Anterior cingulate cortex (tissue), 58 donors: ENCODE results near the gene APC2.

ENCODE experiments used
- DNase-seq, 58 donors: peaks; one replicate each; lab custom pipeline; 2025; lab: John Stamatoyannopoulos, UW

Gene APC2

DNA sequence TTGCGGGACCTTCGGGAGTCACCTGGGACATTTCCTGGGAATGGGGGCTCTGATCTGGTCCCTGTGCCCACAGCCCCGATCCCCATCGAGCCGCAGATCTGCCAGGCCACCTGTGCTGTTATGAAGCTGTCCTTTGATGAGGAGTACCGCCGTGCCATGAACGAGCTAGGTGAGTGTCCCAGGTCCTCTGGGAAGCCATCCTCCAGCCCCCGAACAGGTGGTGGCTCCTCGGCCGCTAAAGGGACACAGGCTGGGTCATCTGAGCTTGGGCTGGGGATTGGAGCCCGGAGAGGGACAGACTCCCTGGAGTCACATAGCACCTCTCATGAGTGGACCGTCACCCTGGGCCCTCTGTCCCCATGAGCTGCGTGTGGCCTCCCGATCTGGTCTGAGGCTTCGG is 8.0 kb downstream of the APC2 start:
- no peak for DNase-seq

DNA sequence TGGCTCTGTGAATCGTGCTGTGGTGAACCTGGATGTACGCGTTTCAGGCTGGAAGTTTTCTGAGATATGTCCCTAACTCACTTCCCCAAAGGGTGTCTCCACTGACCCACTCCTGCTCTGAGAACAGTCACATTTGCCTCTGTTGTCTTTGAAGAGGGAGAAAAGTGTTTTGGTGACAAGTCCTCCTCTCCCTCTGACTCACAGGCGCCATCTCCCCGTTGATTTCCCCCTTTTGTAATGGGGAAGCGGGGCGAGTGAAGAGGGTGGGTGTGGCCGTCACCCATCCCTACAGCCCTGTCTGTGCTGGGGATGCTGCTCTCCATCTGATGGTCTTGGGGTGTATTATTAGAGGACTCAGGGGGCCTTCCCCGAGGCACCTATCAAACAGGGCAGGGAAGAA is 9.6 kb downstream of the APC2 start:
- DNase-seq: no peak

DNA sequence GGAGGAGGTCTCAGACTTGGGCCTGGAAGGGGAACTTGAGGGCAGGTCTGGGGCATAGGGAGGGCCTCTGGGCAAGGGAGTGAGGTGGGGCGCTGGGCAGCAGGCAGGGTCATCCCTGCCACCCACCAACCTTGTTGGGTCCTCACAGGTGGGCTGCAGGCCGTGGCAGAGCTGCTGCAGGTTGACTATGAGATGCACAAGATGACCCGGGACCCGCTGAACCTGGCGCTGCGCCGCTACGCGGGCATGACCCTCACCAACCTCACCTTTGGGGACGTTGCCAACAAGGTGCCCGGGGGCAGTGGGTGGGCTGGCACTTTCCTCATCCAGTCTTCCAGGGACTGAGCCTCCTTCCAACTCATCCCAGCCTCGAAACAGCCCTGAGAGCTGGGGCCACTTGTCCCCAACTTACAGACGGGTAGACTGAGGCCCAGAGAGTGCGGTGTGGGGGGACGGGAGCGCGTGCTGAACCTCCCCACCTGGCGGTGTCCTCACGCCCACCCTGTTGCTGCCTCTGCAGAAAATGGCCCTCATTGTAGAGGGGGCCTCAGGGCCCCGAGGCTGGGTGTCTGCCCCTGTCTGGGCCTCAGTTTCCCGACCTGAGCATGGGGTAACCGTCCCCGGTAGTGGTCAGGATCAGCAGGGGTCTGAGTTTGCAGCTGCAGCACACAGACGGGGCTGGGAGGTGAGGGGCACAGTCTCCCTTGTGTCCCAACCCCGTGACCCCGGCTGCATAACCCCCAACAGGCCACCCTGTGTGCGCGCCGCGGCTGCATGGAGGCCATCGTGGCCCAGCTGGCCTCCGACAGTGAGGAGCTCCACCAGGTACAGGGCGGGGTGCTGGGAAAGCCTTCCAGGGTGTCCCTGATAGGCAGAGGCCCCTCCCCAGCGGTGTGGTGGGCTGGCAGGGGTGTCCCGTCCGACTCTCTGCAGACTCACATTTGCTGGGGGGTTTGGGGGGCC is 10.4 kb downstream of the APC2 start:
- no peak for DNase-seq

DNA sequence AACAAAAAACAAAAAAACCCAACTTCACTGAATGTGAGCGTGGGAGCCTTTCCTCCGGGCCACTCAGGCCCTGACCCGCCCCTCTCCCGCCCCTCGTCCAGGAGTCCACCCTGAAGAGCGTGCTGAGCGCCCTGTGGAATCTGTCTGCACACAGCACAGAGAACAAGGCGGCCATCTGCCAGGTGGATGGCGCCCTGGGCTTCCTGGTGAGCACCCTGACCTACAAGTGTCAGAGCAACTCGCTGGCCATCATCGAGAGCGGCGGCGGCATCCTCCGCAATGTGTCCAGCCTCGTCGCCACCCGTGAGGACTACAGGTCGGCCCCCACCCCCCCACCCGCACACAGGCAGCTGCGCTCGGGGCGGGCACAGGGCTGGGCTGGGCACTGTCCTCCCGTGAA is 11.9 kb downstream of the APC2 start:
- no peak for DNase-seq

DNA sequence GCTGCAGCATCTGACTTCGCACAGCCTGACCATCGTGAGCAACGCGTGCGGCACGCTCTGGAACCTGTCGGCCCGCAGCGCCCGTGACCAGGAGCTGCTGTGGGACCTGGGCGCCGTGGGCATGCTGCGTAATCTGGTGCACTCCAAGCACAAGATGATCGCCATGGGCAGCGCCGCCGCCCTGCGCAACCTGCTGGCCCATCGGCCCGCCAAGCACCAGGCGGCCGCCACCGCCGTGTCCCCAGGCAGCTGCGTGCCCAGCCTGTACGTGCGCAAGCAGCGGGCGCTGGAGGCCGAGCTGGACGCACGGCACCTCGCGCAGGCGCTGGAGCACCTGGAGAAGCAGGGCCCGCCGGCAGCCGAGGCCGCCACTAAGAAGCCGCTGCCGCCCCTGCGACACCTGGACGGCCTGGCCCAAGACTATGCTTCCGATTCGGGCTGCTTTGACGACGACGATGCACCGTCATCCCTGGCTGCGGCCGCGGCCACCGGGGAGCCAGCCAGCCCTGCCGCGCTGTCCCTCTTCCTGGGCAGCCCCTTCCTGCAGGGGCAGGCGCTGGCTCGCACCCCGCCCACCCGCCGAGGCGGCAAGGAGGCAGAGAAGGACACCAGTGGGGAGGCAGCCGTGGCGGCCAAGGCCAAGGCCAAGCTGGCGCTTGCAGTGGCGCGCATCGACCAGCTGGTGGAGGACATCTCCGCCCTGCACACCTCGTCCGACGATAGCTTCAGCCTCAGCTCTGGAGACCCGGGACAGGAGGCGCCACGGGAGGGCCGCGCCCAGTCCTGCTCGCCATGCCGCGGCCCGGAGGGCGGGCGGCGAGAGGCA is 15.5 kb downstream of the APC2 start:
- DNase-seq: peak in 10 of 58 donors; percentile 12 to 50 (median 35)

DNA sequence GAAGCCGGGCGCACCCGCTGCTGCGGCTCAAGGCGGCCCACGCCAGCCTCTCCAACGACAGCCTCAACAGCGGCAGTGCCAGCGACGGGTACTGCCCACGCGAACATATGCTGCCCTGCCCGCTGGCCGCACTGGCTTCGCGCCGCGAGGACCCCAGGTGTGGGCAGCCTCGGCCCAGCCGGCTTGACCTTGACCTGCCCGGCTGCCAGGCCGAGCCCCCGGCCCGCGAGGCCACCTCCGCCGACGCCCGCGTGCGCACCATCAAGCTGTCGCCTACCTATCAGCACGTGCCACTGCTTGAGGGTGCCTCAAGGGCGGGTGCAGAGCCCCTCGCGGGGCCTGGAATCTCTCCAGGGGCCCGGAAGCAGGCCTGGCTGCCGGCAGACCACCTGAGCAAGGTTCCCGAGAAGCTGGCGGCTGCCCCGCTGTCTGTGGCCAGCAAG is 16.1 kb downstream of the APC2 start:
- DNase-seq: no peak

DNA sequence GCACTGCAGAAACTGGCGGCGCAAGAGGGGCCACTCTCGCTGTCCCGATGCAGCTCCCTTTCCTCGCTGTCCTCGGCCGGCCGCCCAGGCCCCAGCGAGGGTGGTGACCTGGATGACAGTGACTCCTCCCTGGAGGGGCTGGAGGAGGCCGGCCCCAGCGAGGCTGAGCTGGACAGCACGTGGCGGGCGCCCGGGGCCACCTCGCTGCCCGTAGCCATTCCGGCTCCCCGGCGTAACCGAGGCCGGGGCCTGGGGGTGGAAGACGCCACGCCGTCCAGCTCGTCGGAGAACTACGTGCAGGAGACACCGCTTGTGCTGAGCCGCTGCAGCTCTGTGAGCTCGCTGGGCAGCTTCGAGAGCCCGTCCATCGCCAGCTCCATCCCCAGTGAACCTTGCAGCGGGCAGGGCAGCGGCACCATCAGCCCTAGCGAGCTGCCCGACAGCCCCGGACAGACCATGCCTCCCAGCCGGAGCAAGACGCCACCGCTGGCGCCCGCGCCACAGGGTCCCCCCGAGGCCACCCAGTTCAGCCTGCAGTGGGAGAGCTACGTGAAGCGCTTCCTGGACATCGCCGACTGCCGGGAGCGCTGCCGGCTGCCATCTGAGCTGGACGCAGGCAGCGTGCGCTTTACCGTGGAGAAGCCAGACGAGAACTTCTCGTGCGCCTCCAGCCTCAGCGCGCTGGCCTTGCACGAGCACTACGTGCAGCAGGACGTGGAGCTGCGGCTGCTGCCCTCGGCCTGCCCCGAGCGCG is 16.7 kb downstream of the APC2 start:
- no peak for DNase-seq

DNA sequence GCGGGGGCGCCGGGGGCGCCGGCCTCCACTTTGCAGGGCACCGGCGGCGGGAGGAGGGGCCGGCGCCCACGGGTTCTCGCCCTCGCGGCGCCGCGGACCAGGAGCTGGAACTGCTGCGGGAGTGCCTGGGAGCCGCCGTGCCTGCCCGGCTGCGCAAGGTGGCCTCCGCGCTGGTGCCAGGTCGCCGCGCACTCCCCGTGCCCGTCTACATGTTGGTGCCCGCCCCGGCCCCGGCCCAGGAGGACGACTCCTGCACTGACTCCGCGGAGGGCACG is 17.2 kb downstream of the APC2 start:
- no peak for DNase-seq

DNA sequence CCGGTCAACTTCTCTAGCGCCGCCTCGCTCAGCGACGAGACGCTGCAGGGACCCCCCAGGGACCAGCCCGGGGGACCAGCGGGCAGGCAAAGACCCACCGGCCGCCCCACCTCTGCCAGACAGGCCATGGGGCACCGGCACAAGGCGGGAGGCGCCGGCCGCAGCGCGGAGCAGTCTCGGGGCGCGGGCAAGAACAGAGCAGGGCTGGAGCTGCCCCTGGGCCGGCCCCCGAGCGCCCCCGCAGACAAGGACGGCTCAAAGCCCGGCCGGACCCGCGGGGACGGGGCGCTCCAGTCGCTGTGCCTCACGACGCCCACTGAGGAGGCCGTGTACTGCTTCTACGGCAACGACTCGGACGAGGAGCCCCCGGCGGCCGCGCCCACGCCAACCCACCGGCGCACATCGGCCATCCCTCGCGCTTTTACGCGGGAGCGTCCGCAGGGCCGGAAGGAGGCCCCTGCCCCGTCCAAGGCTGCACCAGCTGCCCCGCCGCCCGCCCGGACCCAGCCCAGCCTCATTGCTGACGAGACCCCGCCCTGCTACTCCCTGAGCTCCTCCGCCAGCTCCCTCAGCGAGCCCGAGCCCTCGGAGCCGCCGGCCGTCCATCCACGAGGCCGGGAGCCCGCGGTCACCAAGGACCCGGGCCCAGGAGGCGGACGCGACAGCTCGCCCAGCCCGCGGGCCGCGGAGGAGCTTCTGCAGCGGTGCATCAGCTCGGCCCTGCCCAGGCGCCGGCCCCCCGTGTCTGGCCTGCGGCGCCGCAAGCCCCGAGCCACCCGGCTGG is 17.8 kb downstream of the APC2 start:
- DNase-seq: no peak

DNA sequence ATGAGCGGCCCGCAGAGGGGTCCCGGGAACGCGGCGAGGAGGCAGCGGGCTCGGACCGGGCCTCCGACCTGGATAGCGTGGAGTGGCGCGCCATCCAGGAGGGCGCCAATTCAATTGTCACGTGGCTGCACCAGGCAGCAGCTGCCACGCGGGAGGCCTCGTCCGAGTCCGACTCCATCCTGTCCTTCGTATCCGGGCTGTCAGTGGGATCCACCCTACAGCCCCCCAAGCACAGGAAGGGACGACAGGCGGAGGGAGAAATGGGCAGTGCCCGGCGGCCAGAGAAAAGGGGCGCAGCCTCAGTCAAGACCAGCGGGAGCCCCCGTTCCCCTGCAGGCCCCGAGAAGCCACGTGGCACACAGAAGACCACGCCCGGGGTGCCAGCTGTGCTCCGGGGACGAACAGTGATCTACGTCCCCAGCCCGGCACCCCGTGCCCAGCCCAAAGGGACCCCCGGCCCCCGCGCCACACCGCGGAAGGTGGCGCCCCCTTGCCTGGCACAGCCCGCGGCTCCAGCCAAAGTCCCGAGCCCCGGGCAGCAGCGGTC is 18.4 kb downstream of the APC2 start:
- DNase-seq: no peak

DNA sequence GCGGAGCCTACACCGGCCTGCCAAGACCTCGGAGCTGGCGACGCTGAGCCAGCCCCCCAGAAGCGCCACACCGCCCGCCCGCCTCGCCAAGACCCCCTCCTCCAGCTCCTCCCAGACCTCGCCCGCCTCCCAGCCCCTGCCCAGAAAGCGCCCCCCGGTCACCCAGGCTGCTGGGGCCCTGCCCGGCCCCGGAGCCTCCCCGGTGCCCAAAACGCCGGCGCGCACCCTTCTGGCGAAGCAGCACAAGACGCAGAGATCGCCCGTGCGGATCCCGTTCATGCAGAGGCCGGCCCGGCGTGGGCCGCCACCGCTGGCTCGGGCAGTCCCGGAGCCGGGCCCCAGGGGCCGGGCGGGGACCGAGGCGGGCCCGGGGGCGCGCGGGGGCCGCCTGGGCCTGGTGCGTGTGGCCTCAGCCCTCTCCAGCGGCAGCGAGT is 18.9 kb downstream of the APC2 start:
- DNase-seq: no peak

DNA sequence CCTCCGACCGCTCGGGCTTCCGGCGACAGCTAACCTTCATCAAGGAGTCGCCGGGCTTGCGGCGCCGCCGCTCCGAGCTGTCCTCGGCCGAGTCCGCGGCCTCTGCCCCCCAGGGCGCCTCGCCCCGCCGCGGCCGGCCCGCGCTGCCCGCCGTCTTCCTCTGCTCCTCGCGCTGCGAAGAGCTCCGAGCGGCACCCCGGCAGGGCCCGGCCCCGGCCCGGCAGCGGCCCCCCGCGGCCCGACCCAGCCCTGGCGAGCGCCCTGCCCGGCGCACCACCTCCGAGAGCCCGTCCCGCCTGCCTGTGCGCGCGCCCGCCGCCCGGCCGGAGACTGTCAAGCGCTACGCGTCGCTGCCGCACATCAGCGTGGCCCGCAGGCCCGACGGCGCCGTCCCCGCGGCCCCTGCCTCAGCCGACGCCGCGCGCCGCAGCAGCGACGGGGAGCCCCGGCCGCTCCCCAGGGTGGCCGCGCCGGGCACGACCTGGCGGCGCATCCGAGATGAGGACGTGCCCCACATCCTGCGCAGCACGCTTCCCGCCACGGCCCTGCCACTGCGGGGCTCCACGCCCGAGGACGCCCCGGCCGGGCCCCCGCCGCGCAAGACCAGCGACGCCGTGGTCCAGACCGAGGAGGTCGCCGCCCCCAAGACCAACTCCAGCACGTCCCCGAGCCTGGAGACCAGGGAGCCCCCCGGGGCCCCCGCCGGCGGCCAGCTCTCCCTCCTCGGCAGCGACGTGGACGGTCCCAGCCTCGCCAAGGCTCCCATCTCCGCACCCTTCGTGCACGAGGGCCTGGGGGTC is 19.5 kb downstream of the APC2 start:
- no peak for DNase-seq

DNA sequence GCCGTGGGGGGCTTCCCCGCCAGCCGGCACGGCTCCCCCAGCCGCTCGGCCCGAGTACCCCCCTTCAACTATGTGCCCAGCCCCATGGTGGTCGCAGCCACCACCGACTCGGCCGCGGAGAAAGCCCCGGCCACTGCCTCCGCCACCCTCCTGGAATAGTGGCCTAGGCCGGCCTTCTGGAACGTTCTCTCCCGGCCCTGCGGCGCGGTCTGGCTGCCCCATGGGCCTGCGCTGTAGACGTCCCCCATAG is 20.1 kb downstream of the APC2 start:
- no peak for DNase-seq

DNA sequence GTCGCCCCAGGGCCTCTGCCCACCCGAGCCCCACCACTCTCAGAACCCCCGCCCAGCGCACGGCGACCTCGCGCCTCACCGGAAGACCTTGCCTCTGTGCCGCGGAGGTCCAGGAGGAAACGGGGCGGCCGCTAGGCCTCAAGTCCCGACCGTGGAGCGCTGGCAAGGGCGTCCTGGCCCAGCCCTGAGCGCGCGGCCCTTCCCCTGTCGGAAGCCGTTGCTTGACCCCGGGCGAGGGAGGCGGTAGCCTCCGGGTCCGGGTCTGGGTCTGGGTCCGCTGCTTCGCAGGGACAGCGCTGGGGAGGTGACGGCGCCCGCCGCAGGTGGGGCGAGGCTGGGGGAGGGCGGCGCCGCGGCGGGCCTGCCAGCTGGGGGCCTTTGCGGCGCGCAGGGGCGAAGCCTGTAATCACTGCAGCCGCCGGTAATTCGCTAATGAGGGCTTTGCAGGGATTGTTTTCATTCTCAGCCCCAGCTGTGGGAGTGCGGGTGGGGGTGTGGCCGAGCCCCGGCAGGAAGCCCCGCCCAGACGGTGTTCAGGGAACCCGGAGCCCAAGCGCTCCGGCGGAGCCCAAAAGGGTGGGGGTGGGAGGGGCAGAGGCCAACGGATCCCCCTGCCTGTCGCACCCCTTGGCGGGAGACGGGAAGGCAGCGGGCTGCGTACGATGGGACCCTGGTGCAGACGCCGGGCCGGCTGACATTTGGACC is 20.5 kb downstream of the APC2 start:
- peak in 19 of 58 donors; percentile 10 to 57 (median 31) for DNase-seq

DNA sequence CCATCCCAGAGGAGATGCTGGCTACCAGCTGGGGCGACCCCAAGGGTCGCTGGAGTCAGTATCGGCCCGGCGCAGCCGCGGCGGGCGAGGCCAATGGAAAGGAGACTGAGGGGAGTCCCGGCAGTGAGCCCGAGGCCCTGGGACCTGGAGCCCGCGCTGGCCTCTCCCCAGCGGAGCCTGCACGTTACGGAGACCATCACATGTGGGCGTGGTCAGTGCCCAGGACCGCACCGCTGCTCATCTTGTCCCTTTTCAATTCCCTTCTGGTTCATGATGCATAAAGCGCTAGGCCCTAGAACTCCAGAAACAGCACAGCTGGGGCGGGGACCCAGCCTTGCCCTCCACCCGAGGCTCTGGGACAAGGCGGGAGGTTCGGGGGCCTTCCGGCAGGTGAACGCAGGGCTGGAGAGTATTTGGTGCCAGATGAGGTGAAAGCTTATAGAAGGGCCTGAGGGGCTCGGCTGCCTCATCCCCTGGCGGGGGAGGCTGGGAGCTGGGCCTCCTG is 21.1 kb downstream of the APC2 start:
- DNase-seq: peak in 5 of 58 donors; percentile 27 to 58 (median 52)

DNA sequence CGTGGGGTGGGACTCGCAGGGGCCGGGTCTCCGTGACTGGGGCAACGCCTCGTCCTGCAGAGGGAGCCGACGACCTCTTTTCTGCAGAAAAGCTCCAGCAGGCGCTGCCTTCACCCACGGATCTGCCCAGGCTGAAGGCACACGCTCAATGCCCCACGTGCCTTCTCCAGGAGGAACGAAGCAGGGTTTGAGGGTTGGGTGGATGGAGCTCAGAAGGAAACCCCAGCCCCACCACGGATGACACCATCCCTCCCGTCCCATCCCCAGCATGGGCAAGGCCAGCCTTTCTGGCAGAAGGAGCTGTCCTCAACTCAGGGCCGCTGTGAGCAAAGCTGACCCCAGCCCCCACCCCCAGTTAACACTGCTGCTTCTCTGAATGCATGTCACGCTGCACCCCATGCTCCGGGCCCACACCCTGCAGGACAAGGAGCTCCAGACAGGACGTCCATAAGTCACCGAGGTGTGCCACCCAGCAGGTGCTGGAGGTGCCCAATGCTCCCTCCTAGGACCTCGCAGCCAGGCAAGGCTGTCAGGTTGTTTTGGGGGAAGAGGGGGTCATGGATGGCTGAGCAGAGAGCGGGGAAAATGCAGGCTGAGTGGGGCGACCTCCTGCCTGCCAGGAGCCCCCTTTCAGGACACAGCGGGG is 21.7 kb downstream of the APC2 start:
- DNase-seq: peak in 35 of 58 donors; percentile 13 to 79 (median 51)

DNA sequence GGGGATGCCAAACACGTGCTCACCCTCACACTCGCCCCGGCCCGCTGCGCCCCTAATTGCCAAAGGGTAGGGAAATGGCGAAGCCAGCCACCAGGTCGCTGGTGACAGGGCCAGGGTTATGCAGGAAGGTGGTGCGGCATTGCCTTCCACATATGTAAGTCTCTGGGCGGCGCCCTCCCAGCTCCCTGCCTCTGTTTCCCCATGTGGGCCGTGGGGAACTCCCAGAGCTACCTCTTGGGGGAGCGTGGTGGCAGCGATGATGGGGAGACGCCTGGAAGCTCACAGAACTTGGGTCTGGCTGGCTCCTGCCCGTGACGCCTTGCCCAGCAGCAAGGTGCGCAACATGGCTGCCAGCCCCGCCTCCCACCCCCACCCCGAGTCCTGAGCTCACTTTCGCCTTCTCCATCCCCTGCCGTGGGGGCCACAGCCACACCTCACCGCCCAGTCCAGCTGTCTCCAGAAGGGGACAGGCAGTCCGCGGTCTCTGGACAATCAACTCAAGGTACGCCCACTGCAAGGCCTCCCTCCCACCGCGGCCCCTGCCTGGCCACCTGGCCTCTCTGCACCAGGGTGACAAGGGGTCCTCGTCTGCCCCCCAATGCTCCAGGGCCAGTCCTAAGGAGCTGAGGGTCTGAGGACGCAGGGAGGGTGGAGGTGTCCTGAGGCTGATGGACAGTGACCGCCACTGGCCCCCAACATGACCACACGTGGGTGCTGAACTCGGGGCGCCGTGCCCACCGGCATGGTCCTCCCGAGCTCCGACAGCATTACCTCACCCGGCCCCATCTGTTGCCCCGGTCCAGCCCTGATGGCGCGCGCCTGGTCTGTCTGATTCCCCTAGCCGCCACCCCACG is 22.5 kb downstream of the APC2 start:
- peak in 21 of 58 donors; percentile 20 to 70 (median 47) for DNase-seq
